Head of caudate nucleus (tissue), 42 donors: ENCODE data around the gene BTBD16.

Source experiments
- DNase-seq, 42 donors: peaks; one replicate each; pipeline versions ENCODE4 v3.0.0 to v3.0.0-alpha.2; 2020 to 2021; ENCODE audit warnings: mixed read lengths in 7 of 42
- intact Hi-C: fragments of 100-400 bp; cut with DNase I; formaldehyde crosslinking; loops from one replicate; pipeline ENCODE4 v1.15.0; 2022

The BTBD16 gene

GRCh38 chr10:122327237-122328206 is 56.4 kb downstream of the BTBD16 start:
- intact Hi-C loops, result no loop called here
- peak in 3 of 42 donors; percentile 4 to 41 (median 23) for DNase-seq

- DNase-seq, result peak in 4 of 42 donors; percentile 1 to 38 (median 10)
- intact Hi-C loops, result no loop called here
These were observed 57.6 kb downstream of the BTBD16 start for GRCh38 chr10:122328676-122329075.

DNA sequence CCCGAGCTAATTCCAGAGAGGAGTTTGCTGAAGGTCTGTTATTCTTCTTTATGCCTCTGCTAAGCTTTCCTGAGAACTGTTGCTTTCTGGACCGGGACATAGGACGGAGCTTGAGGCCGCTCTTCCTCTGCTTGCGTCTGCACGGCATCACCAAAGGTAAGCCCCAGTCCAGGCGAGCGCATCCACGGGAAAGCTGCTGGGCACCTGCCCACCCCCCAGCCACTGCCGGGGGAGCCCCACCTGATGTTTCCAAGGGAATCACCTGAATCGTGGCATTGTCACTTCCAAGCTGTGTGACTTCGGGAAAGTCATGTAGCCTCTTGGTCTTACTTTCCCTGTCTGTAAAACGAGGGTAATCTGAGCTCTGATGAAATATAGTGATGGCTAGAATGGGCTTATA is 58.3 kb downstream of the BTBD16 start:
- intact Hi-C loops, result no loop called here
- peak in 2 of 42 donors; percentile 7 to 29 for DNase-seq

- DNase-seq, result peak in 3 of 42 donors; percentile 1 to 46 (median 4)
- intact Hi-C loops, result no loop called here
These were observed 60.0 kb downstream of the BTBD16 start for GRCh38 chr10:122331100-122331499.

- intact Hi-C loops, result no loop called here
- peak in 37 of 42 donors; percentile 23 to 81 (median 60) for DNase-seq
These were observed 60.7 kb downstream of the BTBD16 start for GRCh38 chr10:122331615-122332446.

DNA sequence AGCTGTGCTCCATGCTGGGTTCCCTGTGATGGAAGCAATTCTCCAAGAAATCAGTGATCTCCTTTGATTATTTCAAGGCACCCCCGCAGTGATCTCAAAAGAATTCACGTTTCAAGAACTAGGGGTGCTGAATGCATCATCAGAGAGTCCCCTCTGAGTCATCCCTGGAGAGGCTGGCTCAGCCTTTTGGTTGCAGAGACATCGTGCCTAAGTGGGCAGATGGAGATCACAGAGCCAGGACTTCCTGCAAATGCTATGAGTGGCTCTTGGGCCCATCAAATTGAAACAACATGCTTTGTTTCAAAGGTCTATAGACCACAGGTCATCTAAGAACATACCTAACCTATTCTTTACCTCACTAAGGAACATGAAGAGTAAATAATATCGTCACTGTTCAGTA is 61.9 kb downstream of the BTBD16 start:
- intact Hi-C loops, result no loop called here
- peak in 1 of 42 donors; percentile 39 for DNase-seq

DNA sequence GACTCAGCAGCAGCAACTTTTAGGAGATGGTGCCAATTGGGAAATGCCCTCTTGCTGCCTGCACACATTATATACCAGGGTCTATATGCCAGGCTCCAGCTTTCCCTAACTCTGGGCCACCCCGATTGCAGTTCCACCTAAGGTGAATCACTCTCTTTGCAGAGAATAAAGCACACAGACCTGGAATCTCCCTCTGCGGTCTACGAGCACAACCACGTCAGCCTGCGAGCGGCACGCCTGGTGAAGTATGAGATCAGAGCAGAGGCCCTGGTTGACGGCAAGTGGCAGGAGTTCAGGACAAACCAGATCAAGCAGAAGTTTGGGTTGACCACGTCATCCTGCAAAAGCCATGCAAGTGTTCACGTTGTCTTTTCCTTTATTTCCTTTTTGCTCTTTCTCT is 65.2 kb downstream of the BTBD16 start:
- intact Hi-C loops, result no loop called here
- DNase-seq, result peak in 1 of 42 donors; percentile 39

- peak in 1 of 42 donors; percentile 35 for DNase-seq
- intact Hi-C loops, result no loop called here
These were observed 65.9 kb downstream of the BTBD16 start for GRCh38 chr10:122336961-122337360.

DNA sequence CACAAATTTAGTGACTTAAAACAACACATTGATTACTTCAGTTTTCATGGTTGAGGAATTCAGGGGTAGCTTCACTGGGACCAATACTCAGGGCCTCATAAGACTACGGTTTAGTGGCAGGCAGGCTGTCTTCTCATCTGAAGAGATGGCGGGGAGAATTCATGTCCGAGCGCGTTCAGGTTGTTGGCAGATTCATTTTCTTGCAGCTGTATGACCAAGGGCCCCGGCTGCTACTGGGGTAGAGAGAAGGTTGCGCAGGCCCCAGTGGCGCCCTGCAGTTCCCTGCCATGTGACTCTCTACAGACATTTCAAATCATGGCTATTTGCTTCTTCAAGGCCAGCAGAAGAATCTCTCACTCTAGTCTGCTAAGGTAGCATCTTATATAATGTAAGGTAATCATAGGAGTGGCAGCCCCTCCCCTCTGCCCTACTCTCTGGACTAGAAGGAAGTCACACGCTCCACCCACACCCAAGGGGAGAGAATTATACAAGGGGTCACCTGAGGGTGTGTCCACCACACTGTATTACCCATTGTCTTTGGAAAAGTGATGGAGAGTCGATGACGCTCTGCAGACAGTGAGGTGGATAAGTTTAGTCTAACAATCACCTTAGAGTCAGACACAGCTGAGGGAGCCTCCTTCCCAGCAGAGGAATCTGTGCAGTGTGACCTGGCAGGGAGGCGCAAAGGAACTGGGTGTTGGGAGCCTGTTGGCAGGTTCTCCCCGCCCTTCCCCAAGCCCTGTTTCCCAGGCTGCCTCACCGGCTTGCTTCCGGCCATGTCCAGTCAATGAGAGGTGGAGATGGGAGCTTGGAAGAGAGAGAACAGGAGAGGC is 67.7 kb downstream of the BTBD16 start:
- DNase-seq, result peak in 2 of 42 donors; percentile 27 to 33
- intact Hi-C loops, result no loop called here

- intact Hi-C loops, result loop anchor here (5.0 to 10.0 kb wide), 2 partner anchors 44 to 94 kb away; no protein-coding TSS in a partner anchor
- DNase-seq, result peak in 2 of 42 donors; percentile 7 to 37
These were observed 70.2 kb downstream of the BTBD16 start for GRCh38 chr10:122341141-122341810.

DNA sequence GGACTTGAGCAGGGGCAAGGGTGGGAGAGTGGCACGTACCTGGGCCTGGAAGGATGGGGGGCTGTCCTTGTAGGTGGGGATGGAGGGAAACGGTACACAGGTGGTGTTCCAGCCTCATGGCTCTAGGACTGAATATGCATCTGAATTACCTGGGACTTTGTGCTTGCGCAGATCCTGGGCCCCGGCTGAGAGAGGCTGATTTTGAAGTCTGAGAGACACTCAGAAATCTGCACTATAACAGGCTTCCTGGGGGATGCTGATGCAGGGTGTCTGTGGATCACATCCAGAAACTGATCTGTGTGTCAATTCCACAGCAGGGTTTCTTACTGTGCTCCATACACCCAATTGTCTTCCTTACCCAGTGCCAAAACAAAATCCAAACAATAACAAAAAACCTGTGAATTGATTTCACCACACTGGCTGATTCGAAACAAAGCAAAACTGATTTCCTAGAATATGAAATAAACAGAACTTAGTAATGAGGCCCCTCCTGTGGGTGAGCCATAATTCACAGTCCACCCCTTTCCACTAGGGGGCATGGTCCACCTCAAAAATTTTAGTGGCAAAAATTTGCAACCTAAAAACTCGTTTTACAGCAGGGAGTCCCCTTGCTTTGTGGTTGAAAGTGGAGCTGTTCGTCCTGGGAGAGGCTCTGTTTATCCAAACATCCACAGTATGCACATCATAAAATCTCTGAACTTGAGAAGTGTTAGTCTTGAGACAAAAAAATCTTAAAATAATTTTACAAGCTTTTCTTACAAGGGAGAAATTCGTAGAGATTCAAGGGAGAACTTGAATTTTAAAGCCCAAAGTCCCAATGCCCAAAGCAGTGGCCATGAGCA is 71.4 kb downstream of the BTBD16 start:
- intact Hi-C loops, result loop anchor here (5.0 to 10.0 kb wide), 2 partner anchors 45 to 92 kb away; no protein-coding TSS in a partner anchor
- peak in 39 of 42 donors; percentile 26 to 90 (median 67) for DNase-seq

DNA sequence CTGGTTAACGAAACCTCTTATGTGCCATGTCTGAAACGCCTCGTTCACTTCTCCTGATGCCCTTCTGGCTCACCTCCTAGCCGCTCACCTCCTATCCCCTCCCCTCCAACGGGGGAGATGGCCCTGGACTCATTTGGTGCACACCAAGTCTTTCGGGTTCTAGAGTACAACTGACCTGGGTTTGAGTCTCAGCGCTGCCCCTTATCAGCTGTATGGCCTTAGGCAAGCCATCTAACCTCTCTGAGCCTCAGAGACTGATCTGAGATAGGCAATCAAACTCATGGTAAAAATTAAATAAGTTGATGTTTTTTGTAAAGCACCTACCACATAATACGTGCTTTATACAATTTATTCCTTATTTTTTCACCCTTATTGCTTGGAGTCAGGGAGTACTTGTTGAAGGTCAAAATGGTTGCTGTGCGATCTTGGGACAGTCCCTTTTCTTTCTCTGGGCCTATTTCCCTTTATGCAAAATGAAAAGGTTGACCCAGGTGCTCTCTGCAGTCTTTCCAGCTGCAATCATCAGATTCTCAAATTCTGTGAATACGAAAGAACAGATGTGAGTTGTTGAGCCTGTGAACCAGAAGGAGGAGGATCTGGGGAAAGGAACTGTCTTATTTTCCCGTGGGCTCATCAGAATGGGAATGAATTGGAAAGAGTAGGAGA is 72.2 kb downstream of the BTBD16 start:
- intact Hi-C loops, result loop anchor here (5.0 to 10.0 kb wide), 2 partner anchors 46 to 92 kb away; no protein-coding TSS in a partner anchor
- peak in 1 of 42 donors; percentile 10 for DNase-seq

- peak in 1 of 42 donors; percentile 3 for DNase-seq
- intact Hi-C loops, result loop anchor here (5.0 to 10.0 kb wide), 2 partner anchors 47 to 91 kb away; no protein-coding TSS in a partner anchor
These were observed 72.8 kb downstream of the BTBD16 start for GRCh38 chr10:122343936-122344335.

GRCh38 chr10:122344741-122345258 is 73.7 kb downstream of the BTBD16 start:
- intact Hi-C loops, result loop anchor here (5.0 to 10.0 kb wide), 2 partner anchors 47 to 90 kb away; no protein-coding TSS in a partner anchor
- peak in 34 of 42 donors; percentile 27 to 83 (median 44) for DNase-seq

GRCh38 chr10:122346326-122346950 is 75.3 kb downstream of the BTBD16 start:
- intact Hi-C loops, result loop anchor here (10.0 kb wide), 1 partner anchor 88 kb away; no protein-coding TSS in a partner anchor

More at GRCh38 chr10:122346326-122346950, 75.3 kb downstream of the BTBD16 start:
- DNase-seq, result no peak
